ENCODE measurements around the gene CD1B. TPM values are rescaled to one million over a fixed set of nuclear protein-coding genes. Genes with fewer than 3 reads are reported as not detected.
"Not testable (repeated sequence)": the region's sequence is repeated elsewhere in the genome, so short reads cannot be mapped to it uniquely, and the experiment has no call there.

Gene CD1B
- polyA plus RNA-seq, 4 donors = not detected

GRCh38 chr1:158329733-158330132, 1.6 kb downstream of the CD1B start:
- no peak for DNase-seq (ENCODE audit: low read depth in 4 of 4, low spot score in 3 of 4)

- DNase-seq (ENCODE audit: low read depth in 4 of 4, low spot score in 3 of 4) = no peak
These were observed 2.0 kb downstream of the CD1B start for GRCh38 chr1:158329300-158329699.

- DNase-seq (ENCODE audit: low read depth in 4 of 4, low spot score in 3 of 4) = no peak
These were observed 2.9 kb downstream of the CD1B start for GRCh38 chr1:158328426-158328825.

- DNase-seq (ENCODE audit: low read depth in 4 of 4, low spot score in 3 of 4) = no peak
These were observed 3.9 kb downstream of the CD1B start for GRCh38 chr1:158327481-158327880.

DNA sequence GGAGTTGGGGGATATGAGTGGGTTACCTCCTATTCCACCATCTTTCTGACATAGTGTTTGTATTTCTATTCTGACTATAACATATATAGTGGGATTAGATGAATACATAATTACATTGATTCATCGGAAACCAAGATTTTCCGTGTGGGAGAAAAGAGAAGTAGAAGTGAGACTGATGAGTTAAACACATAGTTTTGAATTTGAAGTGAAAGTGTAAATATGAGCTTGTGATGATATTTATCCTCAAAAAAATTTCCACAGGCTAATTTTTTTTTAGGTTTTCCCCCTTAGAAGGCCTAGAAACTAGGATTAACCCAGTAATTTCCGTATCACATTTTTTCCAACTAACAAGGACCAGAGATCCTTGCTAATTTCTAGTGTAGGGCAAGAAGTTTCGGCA, 6.9 kb downstream of the CD1B start:
- no peak for DNase-seq (ENCODE audit: low read depth in 4 of 4, low spot score in 3 of 4)

- DNase-seq (ENCODE audit: low read depth in 4 of 4, low spot score in 3 of 4) = no peak
These were observed 7.5 kb downstream of the CD1B start for GRCh38 chr1:158323866-158324265.

- no peak for DNase-seq (ENCODE audit: low read depth in 4 of 4, low spot score in 3 of 4)
These were observed 20.3 kb downstream of the CD1B start for GRCh38 chr1:158311066-158311465.

DNA sequence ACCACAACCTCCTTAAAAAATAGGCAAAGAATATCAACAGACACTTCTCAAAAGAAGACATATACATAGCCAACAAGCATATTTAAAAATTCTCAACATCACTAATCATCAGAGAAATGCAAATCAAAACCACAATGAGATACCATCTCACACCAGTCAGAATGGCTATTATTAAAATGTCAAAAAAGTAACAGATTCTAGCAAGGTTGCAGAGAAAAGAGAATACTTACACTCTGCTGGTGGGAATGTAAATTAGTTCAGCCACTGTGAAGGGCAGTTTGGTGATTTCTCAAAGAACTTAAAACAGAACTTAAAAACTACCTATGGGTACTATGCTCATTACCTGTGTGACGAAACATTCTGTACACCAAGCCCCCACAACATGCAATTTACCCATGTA, 20.7 kb downstream of the CD1B start:
- no peak for DNase-seq (ENCODE audit: low read depth in 4 of 4, low spot score in 3 of 4)

- no peak for DNase-seq (ENCODE audit: low read depth in 4 of 4, low spot score in 3 of 4)
These were observed 35.5 kb downstream of the CD1B start for GRCh38 chr1:158295791-158296190.

- DNase-seq (ENCODE audit: low read depth in 4 of 4, low spot score in 3 of 4) = no peak
These were observed 40.9 kb downstream of the CD1B start for GRCh38 chr1:158290321-158290844.

DNA sequence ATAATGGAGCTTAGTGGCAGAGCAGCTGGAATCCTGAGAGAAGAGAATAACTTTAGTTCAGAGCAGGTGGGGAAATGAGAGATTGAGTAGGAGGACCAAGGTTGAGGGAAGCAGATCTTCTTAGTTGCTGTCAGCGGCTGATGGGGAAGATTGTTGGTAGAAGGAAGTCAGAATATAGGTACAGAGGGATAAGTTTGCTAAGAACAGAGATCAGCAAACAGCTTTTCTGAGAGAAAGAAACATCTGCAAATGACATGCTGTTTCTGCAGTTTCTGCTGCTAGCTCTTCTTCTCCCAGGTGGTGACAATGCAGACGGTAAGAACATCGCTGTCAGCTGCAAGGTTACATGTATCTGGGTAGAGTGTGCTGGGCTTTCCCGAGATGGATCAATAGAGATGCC, 41.5 kb downstream of the CD1B start, which contains the start of gene CD1C:
TSS of gene CD1C (plus strand) at position 113 of the 400 bp plus-strand sequence. CDS start at position 255, 142 bp downstream.
- DNase-seq (ENCODE audit: low read depth in 4 of 4, low spot score in 3 of 4) = no peak

DNA sequence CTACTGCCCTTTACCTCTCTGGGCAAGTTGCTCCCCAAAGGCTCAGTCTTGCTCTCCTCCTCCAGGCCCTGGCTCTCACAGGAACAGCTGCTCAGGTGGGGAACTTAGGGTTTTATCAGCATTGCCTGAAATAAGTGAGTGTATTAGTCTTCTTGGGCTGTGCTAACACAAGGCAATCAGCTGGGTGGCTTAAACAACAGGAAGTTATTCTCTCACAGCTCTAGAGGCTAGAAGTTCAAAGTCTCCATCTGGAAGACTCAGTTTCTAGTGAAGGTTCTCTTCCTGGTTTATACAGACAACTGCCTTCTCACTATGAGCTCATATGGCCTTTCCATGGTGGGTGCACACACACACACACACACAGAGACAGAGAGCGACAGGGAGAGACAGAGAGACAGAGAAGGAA, 44.4 kb downstream of the CD1B start:
- DNase-seq (ENCODE audit: low read depth in 4 of 4, low spot score in 3 of 4) = no peak

GRCh38 chr1:158286487-158286886, 44.8 kb downstream of the CD1B start:
- no peak for DNase-seq (ENCODE audit: low read depth in 4 of 4, low spot score in 3 of 4)

DNA sequence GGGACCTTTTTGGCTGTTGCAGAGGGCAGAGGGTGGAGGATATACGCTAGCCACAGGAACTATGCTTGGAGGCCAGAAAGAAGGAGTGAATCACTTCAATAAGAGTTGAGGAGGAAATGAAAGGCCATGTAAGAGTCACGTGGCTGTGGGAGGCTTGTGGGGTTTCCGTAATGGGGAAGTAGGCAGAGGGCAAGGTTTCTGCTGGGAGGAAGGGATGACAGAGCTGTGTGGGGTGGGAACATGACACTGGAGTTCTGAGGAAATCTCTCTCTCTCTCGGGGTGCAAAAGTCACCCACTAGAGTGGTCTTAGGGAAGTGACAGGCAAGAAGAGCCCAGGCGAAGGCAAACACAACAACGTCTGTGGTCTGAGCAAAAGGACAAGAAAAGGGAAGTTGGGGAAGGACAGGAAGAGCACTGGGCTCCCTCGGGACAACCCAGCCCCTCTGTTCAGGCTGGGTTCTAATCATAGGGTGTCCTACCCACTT, 45.5 kb downstream of the CD1B start:
- no peak for DNase-seq (ENCODE audit: low read depth in 4 of 4, low spot score in 3 of 4)

- DNase-seq (ENCODE audit: low read depth in 4 of 4, low spot score in 3 of 4) = no peak
These were observed 47.4 kb downstream of the CD1B start for GRCh38 chr1:158283965-158284364.

GRCh38 chr1:158282421-158282820, 48.9 kb downstream of the CD1B start:
- not testable (repeated sequence) for DNase-seq (ENCODE audit: low read depth in 4 of 4, low spot score in 3 of 4)

Other genes starting within 250 kb of the CD1B start
- gene CD1D, start 150.6 kb downstream of the CD1B start, polyA plus RNA-seq (ENCODE audit: insufficient read length in 4 of 4) = 10 to 100 TPM in 1 of 4 donors, 1 to 10 TPM in 3; 6.3 to 10.2 (median 7.4) TPM
- gene CD1A, start 77.1 kb downstream of the CD1B start, polyA plus RNA-seq (ENCODE audit: insufficient read length in 4 of 4) = not detected
- 1 to 10 TPM in 3 of 4 donors, under 1 TPM in 1; 0.82 to 2.1 (median 1.3) TPM for gene CD1C, start 41.6 kb downstream of the CD1B start, polyA plus RNA-seq (ENCODE audit: insufficient read length in 4 of 4)
- under 1 TPM in 1 of 4 donors, not detected in 3; 0.23 TPM for gene CD1E, start 22.4 kb upstream of the CD1B start, polyA plus RNA-seq (ENCODE audit: insufficient read length in 4 of 4)
- gene OR10T2, start 67.9 kb upstream of the CD1B start, polyA plus RNA-seq (ENCODE audit: insufficient read length in 4 of 4) = not detected
- not detected for gene OR10K2, start 94.7 kb upstream of the CD1B start, polyA plus RNA-seq (ENCODE audit: insufficient read length in 4 of 4)
- gene OR10K1, start 130.3 kb upstream of the CD1B start, polyA plus RNA-seq (ENCODE audit: insufficient read length in 4 of 4) = not detected
- not detected for gene OR10R2, start 140.7 kb upstream of the CD1B start, polyA plus RNA-seq (ENCODE audit: insufficient read length in 4 of 4)
- gene OR6Y1, start 222.9 kb upstream of the CD1B start, polyA plus RNA-seq (ENCODE audit: insufficient read length in 4 of 4) = under 1 TPM in 1 of 4 donors, not detected in 3; 0.03 TPM
- not detected for gene OR6P1, start 239.0 kb upstream of the CD1B start, polyA plus RNA-seq (ENCODE audit: insufficient read length in 4 of 4)
- gene OR10X1, start 248.4 kb upstream of the CD1B start, polyA plus RNA-seq (ENCODE audit: insufficient read length in 4 of 4) = not detected